H1 (cell line): ENCODE results near the gene SLC1A5. TPM values are rescaled to one million over a fixed set of nuclear protein-coding genes. Genes with fewer than 3 reads are reported as not detected.

Experiments used
- CTCF ChIA-PET: fragments of 300-600 bp; sonication (Branson Sonifier 250); formaldehyde crosslinking; loops from one replicate; lab custom pipeline; 2021; ENCODE audit not compliant: partially characterized antibody; lab: Charles Lee
- POLR2A ChIA-PET: fragments of 300-600 bp; sonication (Branson Sonifier 250); formaldehyde crosslinking; loops from one replicate; lab custom pipeline; 2021; ENCODE audit warnings: inconsistent platforms; ENCODE audit not compliant: partially characterized antibody; lab: Charles Lee
- DNase-seq, 2 experiments: peaks; one replicate each; pipeline versions ENCODE4 v3.0.0 to v3.0.0-alpha.2; 2010 to 2022; ENCODE audit warnings: low spot score in 2 of 2, low read depth in 1 of 2, mixed read lengths in 1 of 2
- FAIRE-seq: peaks from 2 replicates; lab custom pipeline; 2011; peaks lifted over from hg19 to GRCh38; lab: Jason Lieb, UNC
- H2AFZ ChIP-seq: 2 replicates; pipeline ENCODE4 v1.8.1; 2012; ENCODE audit warnings: low read length, inconsistent platforms
- H2AK5ac ChIP-seq: 2 replicates; pipeline ENCODE4 v1.6.1; 2013; ENCODE audit warnings: low read depth, low read length
- H2BK120ac ChIP-seq: replicated peaks from 2 replicates; pipeline ENCODE3; 2013; ENCODE audit warnings: low read depth, low read length, inconsistent platforms
- H2BK12ac ChIP-seq: 2 replicates; pipeline ENCODE4 v1.6.1; 2013; ENCODE audit warnings: low read depth, low read length
- H2BK15ac ChIP-seq: 2 replicates; pipeline ENCODE4 v1.6.1; 2013; ENCODE audit warnings: low read length
- H2BK20ac ChIP-seq: 2 replicates; pipeline ENCODE4 v1.6.1; 2013; ENCODE audit warnings: low read length
- H2BK5ac ChIP-seq: 2 replicates; pipeline ENCODE4 v1.6.1; 2013; ENCODE audit warnings: low read depth, low read length
- H3K14ac ChIP-seq: 2 replicates; pipeline ENCODE4 v1.6.1; 2013; ENCODE audit warnings: inconsistent platforms; ENCODE audit not compliant: insufficient read length
- H3K18ac ChIP-seq: 2 replicates; pipeline ENCODE4 v1.6.1; 2013; ENCODE audit warnings: low read length; ENCODE audit errors: extremely low read depth
- H3K23ac ChIP-seq: 2 replicates; pipeline ENCODE4 v1.6.1; 2013; ENCODE audit warnings: inconsistent platforms; ENCODE audit not compliant: insufficient read length
- H3K23me2 ChIP-seq: 2 replicates; pipeline ENCODE4 v1.6.1; 2013; ENCODE audit warnings: low read depth, low read length
- H3K27ac ChIP-seq: 2 replicates; pipeline ENCODE4 v1.6.1; 2011; ENCODE audit warnings: low read depth, low read length, inconsistent platforms
- H3K27me3 ChIP-seq, 4 experiments: replicated peaks in 1 of 4; 1 replicate in 1 of 4; 2 replicates in 3 of 4; pipeline versions ENCODE4 v1.6.1 to v1.8.1; 2011 to 2013; ENCODE audit warnings: low read length in 3 of 4, mild to moderate bottlenecking in 3 of 4, inconsistent platforms in 2 of 4, mixed read lengths in 2 of 4, moderate library complexity in 1 of 4; ENCODE audit not compliant: control insufficient read depth in 3 of 4, insufficient read depth in 3 of 4; ENCODE audit errors: extremely low read depth in 1 of 4
- H3K36me3 ChIP-seq, 4 experiments: 2 replicates each; pipeline versions ENCODE4 v1.6.1 to v1.8.1; 2011 to 2013; ENCODE audit warnings: mild to moderate bottlenecking in 4 of 4, low read length in 3 of 4, moderate library complexity in 2 of 4, control low read depth in 1 of 4, inconsistent platforms in 1 of 4; ENCODE audit not compliant: insufficient read depth in 4 of 4, control insufficient read depth in 2 of 4
- H3K4ac ChIP-seq: replicated peaks from 2 replicates; pipeline ENCODE3; 2013; ENCODE audit warnings: low read length, low read depth, mixed read lengths, inconsistent platforms; ENCODE audit not compliant: insufficient read length
- H3K4me1 ChIP-seq, 4 experiments: replicated peaks in 1 of 4; 1 replicate in 1 of 4; 2 replicates in 3 of 4; pipeline versions ENCODE4 v1.6.1 to v1.8.1; 2011 to 2013; ENCODE audit warnings: low read length in 3 of 4, inconsistent platforms in 2 of 4, mixed read lengths in 1 of 4; ENCODE audit not compliant: insufficient read depth in 4 of 4, control insufficient read depth in 3 of 4
- H3K4me2 ChIP-seq, 2 experiments: 2 replicates each; pipeline versions ENCODE4 v1.6.1 to v1.8.1; 2011 to 2013; ENCODE audit warnings: low read depth in 2 of 2, low read length in 2 of 2, control low read depth in 1 of 2, inconsistent platforms in 1 of 2, mild to moderate bottlenecking in 1 of 2; ENCODE audit not compliant: insufficient read depth in 1 of 2
- H3K4me3 ChIP-seq, 4 experiments: fragments of 200-600, 300-600 bp in 1 of 4; sonication (generic), shearing (Covaris generic), sonication (Bioruptor Twin) in 1 of 4; 2 replicates each; pipeline versions ENCODE4 v1.5.1 to v1.8.1; 2011 to 2016; ENCODE audit warnings: low read length in 4 of 4, low read depth in 3 of 4, control low read depth in 2 of 4, inconsistent platforms in 2 of 4, mild to moderate bottlenecking in 2 of 4, mixed read lengths in 1 of 4, moderate library complexity in 1 of 4; ENCODE audit not compliant: insufficient read depth in 2 of 4; ENCODE audit errors: extremely low read depth in 1 of 4
- H3K56ac ChIP-seq: replicated peaks from 2 replicates; pipeline ENCODE3; 2013; ENCODE audit warnings: low read depth, mild to moderate bottlenecking, mixed read lengths, low read length, inconsistent platforms; ENCODE audit not compliant: insufficient read length
- H3K79me1 ChIP-seq: 2 replicates; pipeline ENCODE4 v1.6.1; 2013; ENCODE audit warnings: low read depth, low read length, control low read depth
- H3K79me2 ChIP-seq, 2 experiments: 2 replicates each; pipeline versions ENCODE4 v1.6.1 to v1.8.1; 2012 to 2013; ENCODE audit warnings: low read length in 2 of 2, mild to moderate bottlenecking in 2 of 2, inconsistent platforms in 1 of 2; ENCODE audit not compliant: insufficient read depth in 2 of 2, control insufficient read depth in 1 of 2
- H3K9ac ChIP-seq, 4 experiments: replicated peaks in 1 of 4; 1 replicate in 1 of 4; 2 replicates in 3 of 4; pipeline versions ENCODE4 v1.6.1 to v1.8.1; 2011 to 2013; ENCODE audit warnings: low read depth in 3 of 4, low read length in 3 of 4, control low read depth in 2 of 4, mild to moderate bottlenecking in 2 of 4, moderate library complexity in 2 of 4, inconsistent platforms in 1 of 4; ENCODE audit errors: extremely low read depth in 1 of 4
- H3K9me3 ChIP-seq, 2 experiments: 2 replicates each; pipeline versions ENCODE4 v1.6.1 to v1.8.1; 2012 to 2013; ENCODE audit warnings: mild to moderate bottlenecking in 2 of 2, moderate library complexity in 2 of 2, control low read depth in 1 of 2, inconsistent platforms in 1 of 2, low read depth in 1 of 2, low read length in 1 of 2, mixed read lengths in 1 of 2; ENCODE audit not compliant: insufficient read depth in 2 of 2
- H4K20me1 ChIP-seq, 2 experiments: replicated peaks in 1 of 2; 2 replicates each; pipeline versions ENCODE3 to v1.8.1; 2011 to 2013; ENCODE audit warnings: inconsistent platforms in 2 of 2, low read length in 2 of 2, mild to moderate bottlenecking in 1 of 2; ENCODE audit not compliant: insufficient read depth in 2 of 2, control insufficient read depth in 1 of 2
- H4K5ac ChIP-seq: 2 replicates; pipeline ENCODE4 v1.6.1; 2013; ENCODE audit warnings: low read length, low read depth, mixed read lengths, inconsistent platforms; ENCODE audit not compliant: insufficient read length
- H4K8ac ChIP-seq: 2 replicates; pipeline ENCODE4 v1.8.0; 2013; ENCODE audit warnings: mild to moderate bottlenecking, moderate library complexity, low read length, inconsistent platforms; ENCODE audit not compliant: insufficient read depth; ENCODE audit errors: extremely low read depth
- H4K91ac ChIP-seq: replicated peaks from 2 replicates; pipeline ENCODE3; 2013; ENCODE audit warnings: low read length, mixed read lengths, inconsistent platforms; ENCODE audit not compliant: insufficient read length
- CHD1 ChIP-seq: IDR thresholded peaks from 2 replicates; pipeline ENCODE4 v1.6.1; 2012; ENCODE audit warnings: low read depth, low read length, improper control_type of control experiment
- RXRA ChIP-seq: IDR thresholded peaks from 2 replicates; pipeline ENCODE4 v1.6.1; 2011; ENCODE audit warnings: low read depth, mild to moderate bottlenecking, low read length, moderate library complexity; ENCODE audit not compliant: insufficient read depth
- SIN3A ChIP-seq, 2 experiments: IDR thresholded peaks in 1 of 2; conservative IDR thresholded peaks in 1 of 2; 2 replicates each; pipeline ENCODE4 v1.6.1; 2011 to 2012; ENCODE audit warnings: low read length in 2 of 2, improper control_type of control experiment in 1 of 2, low read depth in 1 of 2, mild to moderate bottlenecking in 1 of 2
- WGBS, 2 experiments: shearing (Covaris generic) in 1 of 2; methylation state at CpG; one replicate each; pipeline versions ENCODE4 v1.1.6 to v1.1.7; 2013 to 2015; ENCODE audit warnings: low lambda C conversion rate in 2 of 2, mixed read lengths in 2 of 2, inconsistent platforms in 1 of 2, low coverage in 1 of 2, missing lambda C conversion rate in 1 of 2; ENCODE audit not compliant: insufficient replicate concordance in 2 of 2, insufficient coverage in 1 of 2, insufficient read length in 1 of 2; ENCODE audit errors: extremely low coverage in 1 of 2, missing lambda C conversion rate in 1 of 2; 5-methylcytosine and 5-hydroxymethylcytosine counted together
- polyA plus RNA-seq, 7 experiments: library from polyadenylated mRNA; depleted of rRNA in 3 of 7; stranded (reverse) in 5 of 7; unstranded in 2 of 7; fragments of >200 nt in 5 of 7; fragments of 200-250 nt in 2 of 7; gene quantifications; 1 replicate in 5 of 7; 2 replicates in 1 of 7; 4 replicates in 1 of 7; pipeline versions ENCODE4 v1.2.1 to v1.2.3, GENCODE V29; 2011 to 2013; ENCODE audit warnings: missing spikeins in 2 of 7, mixed read lengths in 2 of 7
- total RNA-seq: library from RNA; stranded (reverse); fragmentation: NEBNext Ultra II Directional; extraction: Animal tissue kit (Norgen Biotek cat#: 25700); gene quantifications from 2 replicates; pipeline ENCODE4 v1.2.1, GENCODE V29; 2021

The SLC1A5 gene
- total and polyA plus RNA-seq, 2 of the 8 experiments (the other 6 are each of a cell fraction or from before 2014, with no cell fraction given): 291 to 351 TPM

GRCh38 chr19:46764817-46765291 is 23.5 kb downstream of the SLC1A5 start:
- no peak overlapping the region for H2BK5ac ChIP-seq
- TF ChIP-seq CHD1 (no peak), RXRA (no peak), SIN3A (conservative IDR thresholded peaks at IDR 0.05 in 1 of 2, IDR thresholded peaks at IDR 0.05 in 1 of 2; ENCODE audit: low read depth in 1 of 2, low read length in 2 of 2) (no peak)
- H2BK12ac ChIP-seq: no peak overlapping the region
- no peak overlapping the region for H4K91ac ChIP-seq
- no peak overlapping the region for H2AK5ac ChIP-seq
- no peak overlapping the region for H3K4ac ChIP-seq
- H3K27me3 ChIP-seq: no peaks in the 10 kb centered on the region
- no peak overlapping the region for H3K14ac ChIP-seq
- H3K23ac ChIP-seq: no peak overlapping the region
- no peaks in the 10 kb centered on the region for H3K23me2 ChIP-seq
- H2AFZ ChIP-seq: no peak overlapping the region
- ChIA-PET CTCF (interaction anchor here (0.6 to 12.0 kb wide), 10 partner anchors 12 to 804 kb away, joined by 3 to 176 read pairs (median 4); partner anchors contain the start of gene PRKD2), POLR2A (interaction anchor here (1.2 to 18.6 kb wide), 6 partner anchors 9 to 36 kb away, joined by 3 to 333 read pairs (median 4); partner anchors contain the start of gene SLC1A5)
- no peaks in the 10 kb centered on the region for H3K79me1 ChIP-seq
- no peak overlapping the region for H3K27ac ChIP-seq
- no peak overlapping the region for H2BK15ac ChIP-seq
- no peak overlapping the region for H3K4me2 ChIP-seq
- no peaks in the 10 kb centered on the region for H3K9me3 ChIP-seq
- no peak overlapping the region for H3K56ac ChIP-seq
- no peak overlapping the region for H2BK120ac ChIP-seq
- no peak overlapping the region for H3K18ac ChIP-seq
- H3K4me1 ChIP-seq: peaks cover 0 to under 1% (median 0%) of the 10 kb centered on the region in 4 experiments; a peak in 1 of 7 replicates
- H4K20me1 ChIP-seq: peaks cover 0 to 2% of the 10 kb centered on the region in 2 experiments
- no peaks in the 10 kb centered on the region for H3K36me3 ChIP-seq
- no peak overlapping the region for H2BK20ac ChIP-seq
- no peak overlapping the region for H3K4me3 ChIP-seq
- FAIRE-seq: no peak
- no peak overlapping the region for H3K9ac ChIP-seq
- no peaks in the 10 kb centered on the region for H3K79me2 ChIP-seq
- DNase-seq: no peak
- no peak overlapping the region for H4K8ac ChIP-seq
- WGBS, 2 experiments: 88% methylated on average over 11 of the region's 11 CpGs; no CpG with 5 or more reads in 1 of the 2 experiments
- H4K5ac ChIP-seq: no peak overlapping the region
